GM19023 (cell line): ENCODE data around the gene OR51M1.

ENCODE experiments used
- ATAC-seq: cut with Tn5 transposase; IDR thresholded peaks from one replicate; pipeline ENCODE4 v1.9.1; 2021; ENCODE audit warnings: mild to moderate bottlenecking, moderate library complexity; ENCODE audit not compliant: unreplicated experiment

Gene OR51M1

DNA sequence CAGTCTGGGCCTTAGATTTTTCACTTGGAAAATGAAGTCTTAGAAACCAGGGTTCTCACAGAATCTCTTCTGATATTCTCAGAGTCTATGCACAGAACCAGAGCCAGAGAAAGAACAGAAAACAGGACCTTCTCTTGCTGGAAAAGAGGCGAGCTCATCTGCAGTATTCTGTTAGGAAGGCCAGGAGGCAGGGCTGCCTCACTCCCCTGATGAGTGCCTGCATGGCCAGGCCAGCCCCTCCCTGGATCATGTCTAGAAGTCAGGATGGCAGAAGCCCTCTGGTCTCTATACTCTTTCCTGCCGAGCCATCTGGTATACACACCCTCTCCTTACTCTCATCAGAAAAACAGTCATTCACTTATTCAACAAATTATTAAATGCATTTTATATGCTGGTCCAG is 723 bp downstream of the OR51M1 start:
- ATAC-seq, result no peak

DNA sequence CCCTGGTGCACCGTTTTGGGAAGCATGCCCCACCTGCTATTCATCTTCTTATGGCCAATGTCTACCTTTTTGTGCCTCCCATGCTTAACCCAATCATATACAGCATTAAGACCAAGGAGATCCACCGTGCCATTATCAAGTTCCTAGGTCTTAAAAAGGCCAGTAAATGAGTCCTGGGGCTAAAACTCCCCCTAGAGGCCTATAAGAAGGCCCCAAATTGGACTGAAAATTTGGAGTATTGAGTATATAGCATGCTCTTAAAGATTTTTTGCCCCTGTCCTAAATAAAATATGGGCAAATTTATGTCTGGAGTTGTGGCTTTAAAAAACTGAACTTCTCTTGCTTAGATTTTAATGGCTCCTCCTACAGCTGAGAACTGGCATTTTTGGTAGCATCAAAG is 6.6 kb downstream of the OR51M1 start:
- no peak for ATAC-seq

DNA sequence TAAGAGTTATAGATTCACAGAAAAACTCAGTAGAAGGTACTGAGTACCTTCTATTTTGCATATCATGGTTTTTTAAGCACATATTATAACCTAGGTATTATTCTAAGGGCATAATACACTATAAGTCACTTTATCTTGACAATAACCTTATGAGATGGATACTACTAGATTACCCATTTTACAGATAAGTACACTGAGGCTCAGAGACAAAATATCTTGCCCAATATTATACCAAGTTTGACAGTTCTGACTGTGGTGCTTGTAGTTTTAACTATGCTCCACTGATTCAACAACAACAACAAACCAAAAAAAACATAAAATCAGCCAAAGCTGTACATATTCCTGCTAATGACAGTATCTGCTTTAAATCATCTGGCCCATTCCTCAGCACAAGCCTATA is 10.5 kb downstream of the OR51M1 start:
- no peak for ATAC-seq

DNA sequence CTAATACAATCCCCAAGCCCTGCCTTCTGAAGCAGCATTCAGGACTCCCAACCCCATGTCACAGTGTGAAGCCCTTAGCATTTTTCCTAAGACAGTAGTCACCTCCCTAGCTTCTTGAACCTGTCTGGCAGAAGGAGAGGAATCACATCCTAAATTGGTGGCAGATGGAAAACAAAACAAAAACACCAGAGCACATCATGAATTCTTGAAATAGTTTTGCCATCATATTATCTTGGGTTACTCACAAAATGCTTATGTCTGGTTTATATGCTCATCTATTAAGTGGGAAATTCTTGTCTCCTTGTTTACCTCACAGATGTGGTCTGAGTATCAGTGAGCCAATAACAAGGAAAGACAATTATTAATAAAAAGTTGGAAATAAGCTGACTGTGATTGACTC is 15.3 kb downstream of the OR51M1 start:
- ATAC-seq, result no peak

DNA sequence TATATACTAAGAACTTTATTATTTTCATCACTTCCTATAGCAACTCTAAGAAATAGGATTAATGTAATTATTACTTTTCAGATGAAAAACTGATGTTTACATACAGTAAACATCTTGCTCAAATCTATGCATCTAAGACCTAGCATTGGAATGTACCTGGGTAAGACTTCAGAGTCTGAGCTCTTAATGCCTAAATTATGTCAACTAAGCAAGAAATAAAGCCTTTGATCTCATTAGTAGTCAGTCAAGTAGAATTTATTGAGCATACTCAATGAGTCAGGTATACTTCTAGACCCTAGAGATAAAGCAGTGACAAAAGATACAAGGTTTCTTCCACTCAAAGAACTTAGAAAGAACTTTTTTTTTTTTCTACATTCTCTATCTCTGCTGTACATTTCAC is 21.6 kb downstream of the OR51M1 start:
- no peak for ATAC-seq

DNA sequence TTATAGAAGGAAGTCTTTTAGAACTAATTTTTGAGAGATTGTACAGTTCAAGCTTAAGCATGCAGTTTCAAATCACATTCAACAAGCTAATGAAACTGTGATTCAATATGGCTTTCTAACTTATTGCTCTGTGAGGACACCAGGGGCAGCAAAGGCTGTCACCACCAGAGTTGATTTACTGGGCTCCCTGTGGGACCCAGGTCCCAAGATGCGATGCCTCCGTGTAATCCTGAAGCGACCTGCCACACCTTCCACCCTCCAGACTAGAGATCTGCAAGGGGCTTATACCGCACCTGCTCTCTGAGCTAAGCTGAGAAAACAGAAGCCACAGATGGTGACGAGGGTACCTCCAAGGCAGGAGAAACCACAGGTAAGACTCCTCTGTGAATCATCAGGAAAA is 37.4 kb downstream of the OR51M1 start:
- no peak for ATAC-seq

DNA sequence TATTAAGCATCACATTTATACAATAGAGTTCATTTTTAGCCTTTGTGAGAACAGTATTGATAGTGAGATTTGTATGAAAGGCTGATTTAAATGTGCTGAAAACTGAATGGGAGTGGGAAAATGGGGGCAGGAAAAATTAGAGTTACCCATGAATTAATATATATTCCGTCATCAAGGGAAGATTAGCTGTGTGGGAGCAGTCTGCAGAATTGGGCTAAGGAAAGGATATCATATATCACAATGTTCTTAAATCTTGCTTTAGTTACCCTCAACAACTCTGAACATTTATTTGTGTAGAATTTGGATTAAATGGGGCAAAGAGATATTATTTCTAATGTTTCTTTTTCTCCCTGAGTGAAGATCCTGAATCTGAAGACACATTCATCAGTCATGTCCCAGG is 38.2 kb downstream of the OR51M1 start, which contains the start of gene OR51Q1:
Gene OR51Q1, plus strand, starts transcription at position 301 of the 400 bp plus-strand sequence. Its CDS starts 90 bp downstream, at position 391.
- ATAC-seq, result no peak

DNA sequence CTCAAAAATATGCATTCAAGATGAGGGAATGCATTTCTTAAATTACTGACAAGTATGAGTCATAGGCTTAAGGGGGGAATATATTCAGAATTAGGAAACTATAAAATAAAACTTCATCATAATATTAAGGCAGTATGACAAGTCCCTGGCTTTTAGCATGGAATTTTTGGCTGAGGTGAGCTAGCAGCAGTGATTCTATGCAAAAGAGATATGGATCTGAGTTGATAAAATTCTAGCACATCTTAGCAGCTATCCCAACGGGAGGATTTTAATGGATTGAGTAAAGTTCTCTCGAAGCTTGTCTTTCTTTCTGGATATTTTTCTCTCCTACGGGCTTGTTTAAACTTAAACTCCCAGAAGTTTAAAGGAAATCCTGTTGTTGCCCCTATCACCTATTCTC is 39.5 kb downstream of the OR51M1 start:
- ATAC-seq, result no peak

DNA sequence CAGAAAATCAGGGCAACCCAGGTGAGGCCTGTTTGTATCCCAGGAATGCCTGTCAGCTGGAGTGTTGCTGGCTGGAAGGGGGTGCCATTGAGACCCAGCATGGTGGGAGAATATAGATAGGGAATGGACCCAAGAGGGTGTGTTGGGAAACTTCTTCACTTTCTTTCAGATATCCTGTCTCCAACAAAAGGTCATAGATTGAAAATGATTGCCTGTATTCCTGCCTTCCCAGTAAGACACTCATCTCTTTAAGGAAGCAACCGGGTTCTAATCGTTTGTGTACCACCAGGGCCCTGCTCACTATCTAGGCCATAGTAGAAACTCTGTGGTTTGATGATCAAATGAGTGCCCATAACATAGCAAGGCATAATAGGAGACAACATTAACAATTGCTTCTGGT is 57.8 kb downstream of the OR51M1 start, which contains the start of gene OR51I1:
Gene OR51I1, minus strand, starts transcription at position 101 of the 400 bp plus-strand sequence. Its CDS starts 0 bp downstream, at position 101.
- no peak for ATAC-seq
